GM12878 (cell line): ENCODE results near the gene EPB41L4B. TPM values are rescaled to one million over a fixed set of nuclear protein-coding genes. Genes with fewer than 3 reads are reported as not detected.

Experiments used
- ATAC-seq: fragments of 200-7000 bp; cut with Tn5 transposase; 3 replicates; pipeline ENCODE4 v1.9.1; 2020; ENCODE audit warnings: mild to moderate bottlenecking, moderate library complexity
- BruUV-seq: library from RNA; stranded (reverse); fragments of 400-500 nt; replicated peaks from 2 replicates; lab custom pipeline; 2021; lab: Mats Ljungman, UMichigan
- CTCF ChIA-PET: fragments of 300-600 bp; sonication (Branson Sonifier 250); formaldehyde crosslinking; extraction: SDS; loops from one replicate; lab custom pipeline; 2021; ENCODE audit warnings: inconsistent platforms; lab: Yijun Ruan, JAX
- POLR2A ChIA-PET: fragments of 350-600 bp; formaldehyde crosslinking; extraction: SDS; loops from one replicate; lab custom pipeline; 2021; ENCODE audit warnings: inconsistent platforms; lab: Charles Lee
- RAD21 ChIA-PET: fragments of 300-600 bp; sonication (Branson Sonifier 250); formaldehyde crosslinking; loops from one replicate; lab custom pipeline; 2023; ENCODE audit warnings: antibody characterized with exemption; ENCODE audit not compliant: unreplicated experiment; lab: Charles Lee
- SMC1A ChIA-PET: fragments of 300-600 bp; sonication (Branson Sonifier 250); formaldehyde crosslinking; loops from one replicate; lab custom pipeline; 2023; ENCODE audit not compliant: unreplicated experiment, uncharacterized antibody; lab: Charles Lee
- DNase-seq: peaks from one replicate; pipeline ENCODE4 v3.0.0-alpha.2; 2011; ENCODE audit warnings: low read depth, low spot score
- FAIRE-seq: peaks from 3 replicates; lab custom pipeline; 2011; peaks lifted over from hg19 to GRCh38; lab: Jason Lieb, UNC
- H2AFZ ChIP-seq: 2 replicates; pipeline ENCODE4 v1.6.0; 2011; ENCODE audit warnings: low read depth, low read length, control low read depth; ENCODE audit not compliant: control insufficient read depth
- H3K27ac ChIP-seq: 2 replicates; pipeline ENCODE4 v1.5.1; 2011; ENCODE audit warnings: control low read depth; ENCODE audit not compliant: control insufficient read depth, insufficient read depth
- H3K27me3 ChIP-seq, 2 experiments: replicated peaks in 1 of 2; 2 replicates each; pipeline versions ENCODE4 v1.6.0 to v1.6.1; 2011; ENCODE audit warnings: low read length in 1 of 2; ENCODE audit not compliant: control insufficient read depth in 2 of 2, insufficient read depth in 2 of 2
- H3K36me3 ChIP-seq, 2 experiments: 2 replicates each; pipeline ENCODE4 v1.5.1; 2011; ENCODE audit warnings: low read length in 1 of 2; ENCODE audit not compliant: control insufficient read depth in 2 of 2, insufficient read depth in 2 of 2
- H3K4me1 ChIP-seq: 2 replicates; pipeline ENCODE4 v1.6.1; 2011; ENCODE audit warnings: mild to moderate bottlenecking, low read length, moderate library complexity, mixed read lengths; ENCODE audit not compliant: control insufficient read depth, insufficient read depth
- H3K4me2 ChIP-seq: 2 replicates; pipeline ENCODE4 v1.6.0; 2011; ENCODE audit warnings: control low read depth; ENCODE audit not compliant: control insufficient read depth, insufficient read depth
- H3K4me3 ChIP-seq: fragments of 200-600 bp; sonication (generic); 2 replicates; pipeline ENCODE4 v1.5.1; 2016
- H3K79me2 ChIP-seq: 2 replicates; pipeline ENCODE4 v1.6.0; 2011; ENCODE audit warnings: low read length; ENCODE audit not compliant: control insufficient read depth, insufficient read depth
- H3K9ac ChIP-seq: 2 replicates; pipeline ENCODE4 v1.8.0; 2011; ENCODE audit warnings: low read length, control low read depth, mixed read lengths; ENCODE audit not compliant: control insufficient read depth, insufficient read depth
- H3K9me3 ChIP-seq: replicated peaks from 3 replicates; pipeline ENCODE4 v1.5.1; 2011; ENCODE audit warnings: mild to moderate bottlenecking, low read length; ENCODE audit not compliant: control insufficient read depth, insufficient read depth
- H4K20me1 ChIP-seq: 2 replicates; pipeline ENCODE4 v1.6.0; 2011; ENCODE audit not compliant: control insufficient read depth, insufficient read depth
- ATF3 ChIP-seq: IDR thresholded peaks from 2 replicates; pipeline ENCODE4 v1.6.1; 2011; ENCODE audit warnings: low read depth, mild to moderate bottlenecking, low read length, moderate library complexity, borderline replicate concordance; ENCODE audit errors: extremely low read depth
- ATF7 ChIP-seq: fragments of 450-650 bp; IDR thresholded peaks from 2 replicates; pipeline ENCODE4 v1.6.1; 2016; ENCODE audit warnings: low read depth, mild to moderate bottlenecking
- BRCA1 ChIP-seq: IDR thresholded peaks from 2 replicates; pipeline ENCODE4 v1.6.1; 2011; ENCODE audit warnings: low read depth, low read length, improper control_type of control experiment
- CBX3 ChIP-seq: fragments of 200-600 bp; sonication (generic); IDR thresholded peaks from 2 replicates; pipeline ENCODE4 v1.6.1; 2016; ENCODE audit warnings: low read depth, borderline replicate concordance
- CTCF ChIP-seq, 3 experiments: IDR thresholded peaks in 2 of 3; conservative IDR thresholded peaks in 1 of 3; 2 replicates each; pipeline ENCODE4 v1.5.1; 2011; ENCODE audit warnings: low read depth in 3 of 3, low read length in 3 of 3, mild to moderate bottlenecking in 3 of 3, control low read depth in 2 of 3, moderate library complexity in 2 of 3, inconsistent platforms in 1 of 3, mixed read lengths in 1 of 3; ENCODE audit not compliant: control insufficient read depth in 2 of 3, insufficient read depth in 1 of 3; ENCODE audit errors: extremely low read depth in 1 of 3
- DPF2 ChIP-seq: fragments of 450-650 bp; IDR thresholded peaks from 2 replicates; pipeline ENCODE4 v1.6.1; 2017; ENCODE audit warnings: mild to moderate bottlenecking
- ELK1 ChIP-seq: IDR thresholded peaks from 2 replicates; pipeline ENCODE4 v1.6.1; 2012; ENCODE audit warnings: low read depth, low read length, improper control_type of control experiment
- FOXK2 ChIP-seq: fragments of 450-650 bp; IDR thresholded peaks from 2 replicates; pipeline ENCODE4 v1.6.1; 2017; ENCODE audit warnings: mild to moderate bottlenecking, moderate library complexity
- IKZF2 ChIP-seq, 2 experiments: fragments of 450-650 bp; IDR thresholded peaks; 2 replicates each; pipeline ENCODE4 v1.6.1; 2017; ENCODE audit warnings: mild to moderate bottlenecking in 2 of 2, moderate library complexity in 2 of 2
- IRF3 ChIP-seq: fragments of 450-650 bp; IDR thresholded peaks from 2 replicates; pipeline ENCODE4 v1.6.1; 2014; ENCODE audit warnings: mild to moderate bottlenecking
- KAT2A ChIP-seq: conservative IDR thresholded peaks from 2 replicates; pipeline ENCODE4 v1.6.1; 2011; ENCODE audit warnings: low read depth, low read length; ENCODE audit not compliant: control insufficient read depth
- KLF5 ChIP-seq: fragments of 450-650 bp; IDR thresholded peaks from 2 replicates; pipeline ENCODE4 v1.6.1; 2014; ENCODE audit warnings: mild to moderate bottlenecking; ENCODE audit not compliant: partially characterized antibody
- RELB ChIP-seq: fragments of 450-650 bp; IDR thresholded peaks from 2 replicates; pipeline ENCODE4 v1.6.1; 2017; ENCODE audit warnings: low read depth, mild to moderate bottlenecking, moderate library complexity
- ZNF24 ChIP-seq: fragments of 450-650 bp; IDR thresholded peaks from 2 replicates; pipeline ENCODE4 v1.6.1; 2017; ENCODE audit warnings: antibody characterized with exemption, mild to moderate bottlenecking
- in situ Hi-C: fragments of 300-500 bp; cut with MboI; formaldehyde crosslinking; loops from 9 replicates; pipeline ENCODE4 v1.14.3; 2018; ENCODE audit warnings: mixed read lengths
- intact Hi-C: fragments of 100-400 bp; cut with micrococcal nuclease; formaldehyde crosslinking; loops from one replicate; pipeline ENCODE4 v1.14.2; 2022; ENCODE audit not compliant: unreplicated experiment
- polyA plus RNA-seq, 11 experiments: library from polyadenylated mRNA; depleted of rRNA in 4 of 11; unstranded in 6 of 11; stranded (reverse) in 5 of 11; fragments of >200 nt; fragmentation: Nextera tagmentation in 4 of 11; fragmentation: Illumina TruSeq in 1 of 11; extraction: Ambion mirVana in 4 of 11; extraction: Trizol in 1 of 11; gene quantifications; 1 replicate in 1 of 11; 2 replicates in 10 of 11; pipeline versions ENCODE4 v1.2.1 to v1.2.3, GENCODE V29; 2011 to 2016; ENCODE audit warnings: inconsistent platforms in 2 of 11, missing spikeins in 2 of 11, low read depth in 1 of 11
- total RNA-seq, 4 experiments: library from RNA; depleted of rRNA in 3 of 4; stranded (reverse); fragments of >200 nt in 3 of 4; fragmentation: Illumina TruSeq in 1 of 4; extraction: Trizol in 1 of 4; gene quantifications; 2 replicates each; pipeline versions ENCODE4 v1.2.1 to v1.2.3, GENCODE V29; 2013 to 2021

The EPB41L4B gene
- total and polyA plus RNA-seq, 10 of the 15 experiments (the other 5 are each of a cell fraction or from before 2014, with no cell fraction given): 0.04 to 0.75 (median 0.13) TPM; not detected in 1

- H3K79me2 ChIP-seq: no peaks in the 10 kb centered on the region
- H3K9ac ChIP-seq: no peak overlapping the region
- ChIA-PET RAD21 (interaction anchor here (1.0 kb wide), 1 partner anchor 308 kb away, joined by 3 read pairs; no protein-coding TSS in a partner anchor), CTCF (no interaction called here), SMC1A (interaction anchor here (0.8 kb wide), 1 partner anchor 159 kb away, joined by 3 read pairs; no protein-coding TSS in a partner anchor), POLR2A (no interaction called here)
- TF ChIP-seq FOXK2 (no peak), BRCA1 (no peak), KAT2A (no peak), DPF2 (no peak), ATF7 (no peak), ATF3 (no peak), IKZF2 (IDR thresholded peaks at IDR 0.05) (no peak), ELK1 (no peak), KLF5 (no peak), IRF3 (no peak), CTCF (IDR thresholded peaks at IDR 0.05 in 2 of 3, conservative IDR thresholded peaks at IDR 0.05 in 1 of 3; ENCODE audit: control insufficient read depth in 2 of 3, extremely low read depth in 1 of 3, insufficient read depth in 1 of 3, low read depth in 3 of 3, low read length in 3 of 3) (no peak), RELB (no peak), CBX3 (no peak), ZNF24 (no peak)
- no peak overlapping the region for H3K4me3 ChIP-seq
- BruUV-seq: no TSS peak
- FAIRE-seq (no peak), ATAC-seq (no peak), DNase-seq (no peak)
- no peak overlapping the region for H3K27ac ChIP-seq
- H3K9me3 ChIP-seq: no peaks in the 10 kb centered on the region; the same call in 2 of the 3 replicates
- intact Hi-C loops (no loop called here), in situ Hi-C loops (no loop called here)
- no peaks in the 10 kb centered on the region for H3K36me3 ChIP-seq
- no peak overlapping the region for H2AFZ ChIP-seq
- H3K27me3 ChIP-seq: no peaks in the 10 kb centered on the region; a peak in 1 of 4 replicates
- no peaks in the 10 kb centered on the region for H4K20me1 ChIP-seq
- H3K4me1 ChIP-seq: no peaks in the 10 kb centered on the region
- no peak overlapping the region for H3K4me2 ChIP-seq
Observed at GRCh38 chr9:109158651-109159050, 162.2 kb downstream of the EPB41L4B start.
